Measurements from ENCODE around the gene NME3.

The NME3 gene

GRCh38 chr16:1793578-1794220 is 22.4 kb upstream of the NME3 start, which contains the start of gene IGFALS:
Gene IGFALS, minus strand, starts transcription at chr16:1793705. Its CDS starts 53 bp downstream, at chr16:1793652.
- no peak for DNase-seq (ENCODE audit: low spot score)

GRCh38 chr16:1792836-1793577 is 21.7 kb upstream of the NME3 start:
- no peak for DNase-seq (ENCODE audit: low spot score)

GRCh38 chr16:1791943-1792812 is 20.8 kb upstream of the NME3 start:
- DNase-seq (ENCODE audit: low spot score), result no peak

GRCh38 chr16:1791256-1791942 is 20.1 kb upstream of the NME3 start:
- DNase-seq (ENCODE audit: low spot score), result no peak

DNA sequence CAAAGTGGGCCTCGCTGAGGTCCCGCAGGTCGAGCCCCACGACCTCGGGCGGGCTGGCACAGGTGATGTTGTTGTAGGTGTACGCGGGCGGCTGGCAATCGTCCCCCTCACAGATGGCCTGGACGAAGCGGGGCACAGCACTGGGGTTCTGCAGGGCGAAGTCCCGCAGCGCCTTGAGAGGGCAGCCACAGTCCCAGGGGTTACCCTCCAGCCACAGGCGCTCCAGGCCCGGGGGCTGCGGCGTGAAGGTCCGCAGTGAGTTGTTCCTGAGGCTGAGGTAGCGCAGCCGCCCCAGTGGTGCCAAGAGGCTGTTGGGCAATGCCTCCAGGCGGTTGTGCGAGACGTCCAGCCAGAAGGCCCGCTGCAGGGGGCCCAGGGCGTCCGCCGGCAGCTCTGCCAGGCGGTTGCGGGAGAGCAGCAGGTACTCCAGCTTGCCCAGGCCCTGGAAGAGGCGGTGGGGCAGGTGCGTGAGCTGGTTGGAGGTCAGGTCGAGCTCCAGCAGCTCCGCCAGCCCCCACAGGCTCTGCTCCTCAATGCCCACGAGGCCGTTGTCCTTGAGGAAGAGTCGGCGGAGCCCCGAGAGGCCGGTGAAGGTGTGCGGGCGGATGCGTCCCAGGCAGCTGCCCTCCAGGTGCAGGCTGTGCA is 19.4 kb upstream of the NME3 start:
- no peak for DNase-seq (ENCODE audit: low spot score)

DNA sequence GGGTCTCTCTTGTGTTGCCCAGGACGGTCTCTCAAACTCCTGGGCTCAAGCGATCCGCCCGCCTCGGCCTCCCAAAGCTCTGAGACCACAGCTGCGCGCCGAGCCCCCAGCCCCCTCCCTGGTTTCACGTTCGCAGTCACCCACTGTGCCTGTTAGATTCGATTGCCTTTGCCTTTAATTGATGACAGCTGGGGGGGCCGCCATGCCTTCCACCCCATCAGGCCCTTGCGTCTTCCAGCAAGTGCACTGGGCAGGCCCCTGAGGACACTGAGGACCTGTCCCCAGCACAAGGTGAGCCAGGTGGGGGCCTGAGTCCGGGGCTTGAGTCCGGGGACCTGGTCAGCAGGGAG is 18.9 kb upstream of the NME3 start:
- DNase-seq (ENCODE audit: low spot score), result no peak

DNA sequence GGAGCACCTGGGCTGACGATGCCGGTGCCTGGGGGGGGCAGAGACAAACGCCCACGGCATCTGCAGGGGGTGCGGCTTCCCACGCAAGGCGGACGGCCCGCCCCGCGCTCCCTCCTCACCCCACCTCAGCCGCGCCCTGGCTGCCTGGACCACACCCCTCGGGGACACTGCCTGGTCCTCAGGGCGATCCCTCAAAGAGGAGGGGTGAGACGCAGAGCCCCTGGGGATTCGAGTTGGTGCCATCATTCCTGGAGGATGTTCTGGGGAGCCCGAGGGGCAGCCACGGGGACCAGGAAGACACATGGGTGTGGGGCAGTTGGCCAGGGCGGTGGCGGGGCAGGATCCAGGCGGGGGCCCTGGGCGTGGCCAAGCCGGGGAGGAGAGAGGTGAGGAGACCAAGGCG is 18.3 kb upstream of the NME3 start:
- no peak for DNase-seq (ENCODE audit: low spot score)

DNA sequence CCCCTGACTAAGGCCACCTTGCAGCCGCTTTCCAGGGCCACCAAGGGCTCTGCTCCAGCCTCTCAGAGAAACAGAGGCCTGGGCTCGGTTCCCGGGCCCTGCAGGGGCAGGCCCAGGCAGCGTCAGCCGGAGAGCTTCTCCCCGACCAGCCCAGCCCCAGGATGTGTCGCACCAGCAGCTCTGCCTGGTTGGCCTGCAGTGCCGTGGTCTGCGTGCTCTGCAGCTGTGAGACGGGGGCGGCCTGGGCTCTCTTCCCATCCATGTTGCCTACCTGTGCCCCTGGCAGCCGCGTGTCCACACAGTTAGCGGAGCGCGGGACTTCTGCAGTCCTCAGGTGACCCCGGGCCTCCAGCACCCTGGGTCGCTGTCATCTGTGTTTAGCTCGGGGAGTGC is 17.4 kb upstream of the NME3 start:
- no peak for DNase-seq (ENCODE audit: low spot score)

DNA sequence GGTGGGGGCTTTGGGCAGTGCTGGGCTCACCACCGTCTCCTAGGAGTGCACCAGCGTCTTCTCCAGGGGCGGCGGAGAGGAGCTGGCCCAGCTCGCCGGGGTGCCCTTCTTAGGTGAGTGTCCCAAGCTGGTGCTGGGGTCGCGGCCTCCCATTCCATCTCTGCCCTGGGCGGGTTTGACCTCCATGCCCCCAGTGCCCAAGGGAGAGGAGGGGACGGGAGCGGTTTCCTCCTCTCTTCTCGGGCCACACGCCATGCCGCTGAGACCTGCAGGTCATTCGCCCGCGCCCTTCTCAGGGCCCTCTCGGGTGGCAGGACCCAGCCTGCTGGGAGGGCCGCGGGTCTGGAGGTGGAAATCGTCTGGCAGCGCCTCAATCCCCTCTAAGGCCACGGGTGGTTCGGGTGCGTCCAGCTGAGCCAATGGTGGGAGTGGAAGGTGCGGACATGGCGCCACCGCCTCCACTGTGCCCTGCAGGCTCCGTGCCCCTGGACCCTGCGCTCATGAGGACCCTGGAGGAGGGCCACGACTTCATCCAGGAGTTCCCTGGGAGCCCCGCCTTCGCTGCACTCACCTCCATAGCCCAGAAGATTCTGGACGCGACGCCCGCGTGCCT is 16.9 kb upstream of the NME3 start:
- DNase-seq (ENCODE audit: low spot score), result no peak

GRCh38 chr16:1787322-1788094 is 16.2 kb upstream of the NME3 start:
- no peak for DNase-seq (ENCODE audit: low spot score)

GRCh38 chr16:1787056-1787321 is 15.6 kb upstream of the NME3 start:
- no peak for DNase-seq (ENCODE audit: low spot score)

GRCh38 chr16:1786242-1787055 is 15.1 kb upstream of the NME3 start:
- DNase-seq (ENCODE audit: low spot score), result no peak

DNA sequence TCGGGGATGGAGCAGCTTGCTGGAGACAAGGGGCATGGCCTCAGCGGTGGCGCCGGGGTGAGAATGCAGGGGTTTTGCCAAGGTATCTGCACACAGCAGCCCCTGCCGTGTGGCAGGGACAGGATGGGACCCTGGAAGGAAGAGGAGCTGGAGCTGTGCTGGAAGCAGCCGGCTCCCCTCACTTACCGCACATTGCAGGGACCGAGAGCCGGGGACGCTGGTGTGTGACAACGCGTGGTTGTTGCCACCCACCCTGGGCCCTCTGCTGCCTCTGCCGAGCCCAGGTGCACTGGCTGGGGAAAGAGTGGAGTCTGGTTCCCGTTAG is 14.5 kb upstream of the NME3 start:
- no peak for DNase-seq (ENCODE audit: low spot score)

DNA sequence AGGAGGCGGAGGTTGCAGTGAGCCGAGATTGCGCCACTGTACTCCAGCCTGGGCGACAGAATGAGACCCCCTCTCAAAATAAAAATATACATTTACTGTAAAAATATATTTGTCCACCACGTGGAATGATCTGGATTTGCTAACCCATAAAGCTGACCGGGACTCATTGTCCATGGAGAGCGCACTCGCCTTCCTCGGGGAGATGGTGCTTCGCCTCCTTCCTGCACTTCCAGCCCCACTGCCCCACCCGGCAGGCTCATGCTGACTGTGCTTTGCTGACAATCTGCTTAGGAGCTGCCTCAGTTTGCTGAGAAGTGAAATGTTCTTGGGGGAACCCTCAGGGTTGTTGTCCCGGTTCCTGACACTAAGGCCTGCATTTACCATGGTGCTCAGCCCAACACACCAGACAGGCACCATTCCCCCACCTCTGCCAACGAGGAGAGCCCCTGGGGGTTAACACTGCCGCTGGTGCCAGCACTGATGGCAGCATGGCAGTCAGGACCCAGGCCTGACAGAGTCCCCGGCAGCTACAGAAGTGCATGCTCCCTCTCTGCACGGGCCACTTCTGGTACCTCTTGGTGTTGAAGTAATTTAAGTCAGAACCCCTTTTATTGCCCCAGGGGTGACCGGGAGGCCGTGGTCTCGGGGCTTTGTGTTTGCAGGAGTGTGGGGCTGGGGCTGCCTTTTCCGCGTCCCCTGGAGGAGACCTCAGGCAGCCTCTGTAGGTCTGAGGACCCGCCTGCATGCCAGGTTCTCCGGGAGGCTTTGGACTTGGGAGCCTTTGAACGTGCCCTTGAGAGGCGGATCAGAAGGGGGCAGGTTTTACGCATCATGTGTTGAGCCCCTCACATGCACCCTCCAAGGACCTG is 13.9 kb upstream of the NME3 start:
- DNase-seq (ENCODE audit: low spot score), result no peak

DNA sequence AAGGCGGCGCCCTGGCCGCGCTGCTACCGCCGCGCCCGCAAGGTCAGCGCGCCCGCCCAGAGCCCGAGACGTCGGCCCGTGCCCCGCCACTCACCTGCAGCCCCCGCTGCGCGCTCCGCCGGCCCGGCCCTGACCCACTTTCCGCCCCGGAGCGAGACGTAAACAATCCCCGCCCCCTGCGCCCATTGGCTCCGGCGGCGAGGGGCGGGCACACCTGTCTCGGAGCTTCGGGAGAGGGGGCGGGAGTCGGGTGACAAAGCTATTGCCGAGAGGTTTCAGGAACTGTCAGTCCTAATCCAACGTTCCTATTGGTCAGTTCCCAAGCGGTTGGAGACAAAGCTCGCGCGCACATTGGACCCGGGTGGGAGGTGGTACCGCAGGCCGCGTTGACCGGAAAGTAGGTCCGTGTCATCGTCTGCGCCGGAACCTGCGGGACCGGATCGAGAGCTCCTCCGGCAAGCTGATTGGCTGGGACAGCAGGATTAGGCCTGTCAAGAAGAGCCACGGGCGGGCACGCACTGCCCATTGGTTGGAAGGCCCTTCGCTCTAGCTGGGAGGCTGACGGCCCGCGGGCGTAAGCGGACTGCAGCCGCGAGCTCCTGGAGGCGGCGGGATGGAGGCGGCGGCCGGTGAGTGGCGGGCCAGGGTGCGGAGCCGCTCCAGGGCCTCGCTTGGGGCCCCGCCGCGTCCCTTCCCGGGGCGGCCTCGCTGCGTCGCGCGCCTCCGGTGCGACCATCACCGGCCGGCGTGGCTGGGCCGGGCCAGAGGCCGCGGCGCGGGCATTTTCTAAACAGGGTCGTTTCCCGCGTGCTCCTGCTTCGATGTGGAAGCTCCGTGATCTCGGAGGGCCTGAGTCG is 11.3 kb upstream of the NME3 start, which contains the start of the genes NUBP2 and SPSB3:
NUBP2 (plus strand) TSS at position 553 of the 857 bp plus-strand sequence; CDS start at position 614, 61 bp downstream.
SPSB3 (minus strand) TSS at position 164 of the 857 bp plus-strand sequence. CDS start 1,088 bp downstream, outside the sequence.
- DNase-seq (ENCODE audit: low spot score), result peak; percentile 99

- peak; percentile 65 for DNase-seq (ENCODE audit: low spot score)
Measured at GRCh38 chr16:1781758-1782407, 10.5 kb upstream of the NME3 start.

- DNase-seq (ENCODE audit: low spot score), result no peak
Measured at GRCh38 chr16:1781254-1781653, 9.9 kb upstream of the NME3 start.

All from GM03348 (cell line).